HG03439 (cell line): Measurements from ENCODE around the gene IGFBP1.
"Not testable (repeated sequence)": the region's sequence is repeated elsewhere in the genome, so short reads cannot be mapped to it uniquely, and the experiment has no call there.

Experiments
- ATAC-seq: cut with Tn5 transposase; IDR thresholded peaks from one replicate; pipeline ENCODE4 v1.9.1; 2021; ENCODE audit warnings: mild to moderate bottlenecking, moderate library complexity; ENCODE audit not compliant: unreplicated experiment

Gene IGFBP1

DNA sequence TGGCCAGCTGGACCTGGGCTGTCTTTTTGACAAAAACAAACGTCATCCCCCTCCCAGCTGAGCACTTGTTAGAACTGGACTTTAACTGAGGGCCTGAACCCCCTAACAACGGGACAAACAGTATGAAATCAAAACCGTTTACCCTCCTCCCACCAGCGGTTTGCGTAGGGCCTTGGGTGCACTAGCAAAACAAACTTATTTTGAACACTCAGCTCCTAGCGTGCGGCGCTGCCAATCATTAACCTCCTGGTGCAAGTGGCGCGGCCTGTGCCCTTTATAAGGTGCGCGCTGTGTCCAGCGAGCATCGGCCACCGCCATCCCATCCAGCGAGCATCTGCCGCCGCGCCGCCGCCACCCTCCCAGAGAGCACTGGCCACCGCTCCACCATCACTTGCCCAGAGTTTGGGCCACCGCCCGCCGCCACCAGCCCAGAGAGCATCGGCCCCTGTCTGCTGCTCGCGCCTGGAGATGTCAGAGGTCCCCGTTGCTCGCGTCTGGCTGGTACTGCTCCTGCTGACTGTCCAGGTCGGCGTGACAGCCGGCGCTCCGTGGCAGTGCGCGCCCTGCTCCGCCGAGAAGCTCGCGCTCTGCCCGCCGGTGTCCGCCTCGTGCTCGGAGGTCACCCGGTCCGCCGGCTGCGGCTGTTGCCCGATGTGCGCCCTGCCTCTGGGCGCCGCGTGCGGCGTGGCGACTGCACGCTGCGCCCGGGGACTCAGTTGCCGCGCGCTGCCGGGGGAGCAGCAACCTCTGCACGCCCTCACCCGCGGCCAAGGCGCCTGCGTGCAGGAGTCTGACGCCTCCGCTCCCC lies at the start of gene IGFBP1:
TSS of gene IGFBP1 (plus strand) at position 304 of the 808 bp plus-strand sequence. CDS start at position 469, 165 bp downstream.
- no peak for ATAC-seq

DNA sequence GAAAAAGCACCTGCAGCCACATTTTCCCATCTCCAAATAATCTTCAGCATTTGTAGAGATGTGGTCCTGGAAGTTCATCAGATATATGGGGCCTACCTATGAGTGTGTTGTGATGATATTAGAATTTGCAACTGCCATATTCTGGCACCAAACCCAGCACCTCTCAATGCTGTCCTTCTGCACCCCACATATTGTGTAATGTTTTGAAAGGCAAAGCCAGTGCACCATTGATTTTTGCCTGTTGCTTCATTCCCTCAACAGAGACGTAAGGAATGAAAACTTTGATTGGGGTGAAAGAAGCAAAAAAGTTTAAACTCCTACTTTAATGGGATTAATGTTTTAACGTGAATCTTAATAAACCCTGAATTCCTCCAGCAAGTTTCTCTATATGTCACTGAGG lies 49.4 kb upstream of the IGFBP1 start:
- ATAC-seq: not testable (repeated sequence)

GRCh38 chr7:45841926-45842717 lies 46.2 kb upstream of the IGFBP1 start:
- not testable (repeated sequence) for ATAC-seq

DNA sequence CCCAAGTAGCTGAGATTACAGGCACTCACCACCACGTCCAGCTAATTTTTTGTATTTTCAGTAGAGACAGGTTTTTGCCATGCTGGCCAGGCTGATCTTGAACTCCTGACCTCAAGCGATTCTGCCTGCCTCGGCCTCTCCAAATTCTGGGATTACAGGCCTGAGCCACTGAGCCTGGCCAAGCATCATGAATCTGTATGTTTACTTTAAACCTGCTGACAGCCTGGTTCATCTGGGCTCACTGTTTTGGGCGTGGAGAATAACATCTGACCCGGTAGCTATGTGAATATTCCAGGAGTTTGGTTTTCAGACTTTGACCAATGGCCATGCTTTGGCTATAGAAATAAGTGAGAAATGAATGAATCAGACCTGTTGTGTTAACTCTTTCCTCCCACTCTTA lies 41.8 kb upstream of the IGFBP1 start:
- ATAC-seq: not testable (repeated sequence)

DNA sequence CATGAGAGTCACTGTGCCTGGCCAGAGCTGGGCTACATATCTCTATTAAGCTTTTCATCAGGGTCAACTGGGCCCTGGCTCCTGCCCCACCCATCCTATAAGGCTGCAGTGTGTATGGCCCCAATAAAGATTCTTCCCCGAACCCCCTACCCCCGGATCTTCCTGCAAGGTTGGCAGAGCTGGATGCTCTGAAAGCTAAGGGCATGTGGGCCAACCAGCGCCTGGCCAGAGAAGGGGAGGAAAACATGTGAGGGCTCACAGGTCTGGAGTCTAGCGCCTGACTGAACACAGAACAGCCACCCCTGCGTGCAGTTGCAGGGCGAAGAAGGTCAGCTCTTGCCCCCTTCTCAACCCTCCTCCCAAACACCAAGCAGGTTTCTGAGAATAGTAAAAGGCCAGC lies 39.6 kb upstream of the IGFBP1 start:
- not testable (repeated sequence) for ATAC-seq

DNA sequence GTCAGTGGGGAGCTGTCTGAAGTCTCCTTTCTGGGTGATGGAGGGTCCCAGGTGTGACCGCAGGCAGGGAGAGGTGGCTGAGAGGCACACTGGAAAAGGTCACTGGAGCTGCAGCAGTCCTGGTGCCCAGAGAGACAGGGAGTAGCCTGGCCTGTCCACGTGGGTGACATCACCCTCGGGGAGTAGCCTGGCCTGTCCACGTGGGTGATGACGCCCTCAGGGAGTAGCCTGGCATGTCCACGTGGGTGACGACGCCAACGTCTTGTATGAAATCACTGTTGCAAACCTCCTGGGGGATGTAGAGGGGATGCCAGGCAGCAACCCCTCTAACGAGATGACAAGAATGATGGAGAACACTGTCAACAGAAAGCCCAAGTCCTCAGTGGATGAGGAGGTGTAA lies 35.3 kb upstream of the IGFBP1 start:
- ATAC-seq: not testable (repeated sequence)

DNA sequence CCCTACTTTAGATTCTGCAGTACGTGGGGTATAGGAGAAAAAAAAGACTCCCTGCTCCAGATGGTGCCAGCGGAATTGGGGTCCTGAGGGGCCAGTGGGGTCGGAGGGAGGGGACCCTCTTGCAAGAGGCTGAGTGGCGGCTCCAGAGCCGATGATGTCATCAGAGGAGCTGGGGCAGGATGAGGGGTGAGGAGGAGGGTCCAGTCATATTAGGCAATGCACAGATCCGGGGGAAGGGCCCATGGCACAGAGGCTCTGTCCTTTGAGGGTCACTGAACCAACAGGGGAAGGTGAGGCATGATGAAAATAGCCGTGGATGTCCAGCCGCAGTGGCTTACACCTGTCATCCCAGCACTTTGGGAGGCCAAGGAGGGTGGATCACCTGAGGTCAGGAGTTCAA lies 34.8 kb upstream of the IGFBP1 start:
- not testable (repeated sequence) for ATAC-seq

- ATAC-seq: not testable (repeated sequence)
These were observed 32.6 kb upstream of the IGFBP1 start for GRCh38 chr7:45855680-45856079.

DNA sequence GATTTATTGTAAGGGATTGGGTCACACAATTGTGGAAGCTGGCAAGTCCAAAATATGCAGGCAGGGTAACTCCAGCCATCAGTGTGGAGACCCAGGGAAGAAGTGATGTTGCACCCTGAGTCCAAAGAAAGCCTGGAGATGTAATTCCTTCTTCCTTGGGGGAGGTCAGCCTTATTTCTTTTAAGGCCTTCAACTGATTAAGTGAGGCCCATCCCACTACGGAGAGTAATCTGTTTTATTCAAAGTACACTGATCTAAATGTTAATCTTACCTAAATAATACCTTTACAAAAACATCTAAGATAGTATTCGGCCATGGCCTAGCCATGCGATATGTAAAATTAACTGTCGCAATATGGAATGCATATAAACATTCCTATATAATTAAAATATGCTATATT lies 31.4 kb upstream of the IGFBP1 start:
- ATAC-seq: not testable (repeated sequence)

DNA sequence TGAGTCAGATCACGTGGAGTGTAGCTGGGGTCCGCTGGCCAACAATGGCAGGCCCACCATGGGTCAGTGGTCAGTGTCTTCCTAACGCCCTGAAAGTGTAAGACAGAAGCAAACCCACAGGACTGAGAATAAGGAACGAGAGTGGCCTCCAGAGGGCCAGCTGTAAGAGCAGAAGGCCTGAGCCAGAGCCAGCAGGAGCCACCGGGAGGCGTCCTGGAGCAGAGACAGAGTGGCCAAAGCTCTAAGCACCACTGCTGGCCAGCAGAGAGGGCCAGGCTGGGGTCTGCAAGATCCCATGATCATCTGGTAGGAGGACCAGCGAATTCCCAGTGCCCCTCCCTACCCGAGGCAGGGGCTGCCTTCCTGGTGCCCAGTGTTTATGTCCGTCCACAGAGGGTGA lies 24.6 kb upstream of the IGFBP1 start:
- ATAC-seq: no peak

GRCh38 chr7:45865594-45866410 lies 22.5 kb upstream of the IGFBP1 start:
- ATAC-seq: no peak

GRCh38 chr7:45867471-45867870 lies 20.8 kb upstream of the IGFBP1 start:
- ATAC-seq: no peak

GRCh38 chr7:45869426-45869825 lies 18.9 kb upstream of the IGFBP1 start:
- no peak for ATAC-seq

DNA sequence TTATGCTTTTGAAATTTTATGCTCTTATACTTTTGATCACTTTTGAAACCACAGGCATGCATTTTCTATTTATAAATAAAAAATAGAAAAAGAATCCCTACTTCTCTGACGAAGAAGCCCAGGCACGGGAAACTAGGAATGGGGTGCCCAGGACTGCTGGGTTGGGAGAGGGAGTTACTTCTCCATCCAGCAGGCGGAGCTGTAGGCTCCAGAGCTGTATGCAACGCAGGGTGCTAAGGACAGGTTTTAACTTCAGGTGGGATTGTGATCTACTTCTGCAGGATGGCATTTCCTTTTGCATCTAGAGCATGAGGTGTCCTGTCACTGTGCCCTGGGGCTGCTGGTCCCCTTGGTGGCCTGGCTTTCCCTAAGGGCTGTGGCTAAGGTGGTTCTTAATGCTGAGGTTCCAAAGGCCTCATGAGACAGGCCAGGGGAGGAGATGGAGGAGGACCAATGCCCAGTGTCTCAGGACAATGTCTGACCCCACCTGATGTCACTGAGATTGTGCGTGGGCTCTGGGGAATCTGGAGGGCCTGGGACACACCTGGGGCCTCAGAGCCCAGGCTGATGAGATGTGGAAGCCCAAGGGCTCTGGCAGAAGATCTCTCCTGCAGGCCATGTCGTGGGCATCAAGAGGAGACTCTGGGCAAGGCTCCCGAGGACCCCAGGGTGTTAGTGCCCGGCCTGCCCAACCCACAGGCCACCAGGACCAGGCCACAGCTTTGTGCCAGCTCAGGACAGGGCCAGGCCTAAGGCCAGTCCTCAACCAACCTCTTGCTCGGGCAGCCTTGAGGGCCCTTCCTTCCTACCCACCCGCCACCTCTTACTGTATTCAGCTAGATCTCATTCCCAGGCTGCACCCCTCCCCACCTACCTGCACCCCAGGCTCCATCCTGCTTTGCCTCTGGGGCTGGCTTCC lies 15.9 kb upstream of the IGFBP1 start:
- ATAC-seq: no peak

DNA sequence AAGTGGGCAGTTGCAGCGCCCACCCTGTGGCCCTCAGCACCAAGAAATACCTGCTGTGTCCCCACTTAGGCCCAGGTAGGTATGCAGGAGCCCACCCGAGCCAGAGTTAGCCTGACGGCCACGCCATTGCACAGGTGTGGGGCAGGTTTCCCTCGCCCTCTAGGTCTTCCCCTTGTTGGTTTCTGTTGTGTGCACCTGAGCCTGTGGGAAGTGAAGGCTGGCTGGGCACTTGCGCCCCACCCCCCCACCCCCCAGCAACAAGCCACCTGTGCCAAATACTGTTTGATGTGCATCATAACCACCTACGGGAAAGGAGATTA lies 15.3 kb upstream of the IGFBP1 start, which contains the start of gene CCDC201:
TSS of gene CCDC201 (minus strand) at position 48 of the 320 bp plus-strand sequence. CDS start 75 bp downstream, outside the sequence.
- ATAC-seq: no peak

DNA sequence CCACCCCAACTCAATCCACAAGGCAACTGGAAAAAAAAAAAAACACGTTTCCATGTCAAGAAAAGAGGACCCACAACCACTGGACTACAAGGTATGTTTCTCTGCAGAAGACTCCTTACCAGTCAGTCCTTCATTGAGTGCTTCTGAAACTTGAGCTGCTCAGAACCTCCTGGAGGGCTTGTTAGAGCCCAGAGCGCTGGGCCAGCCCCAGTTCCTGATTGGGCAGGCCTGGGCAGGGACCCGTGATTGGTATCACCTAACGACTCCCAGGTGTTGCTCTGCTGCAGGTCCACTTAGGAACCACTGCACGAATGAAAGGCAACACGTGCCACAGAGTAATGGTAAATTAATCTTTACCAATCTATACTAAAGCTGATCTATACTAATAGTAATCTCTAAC lies 14.9 kb upstream of the IGFBP1 start:
- no peak for ATAC-seq

DNA sequence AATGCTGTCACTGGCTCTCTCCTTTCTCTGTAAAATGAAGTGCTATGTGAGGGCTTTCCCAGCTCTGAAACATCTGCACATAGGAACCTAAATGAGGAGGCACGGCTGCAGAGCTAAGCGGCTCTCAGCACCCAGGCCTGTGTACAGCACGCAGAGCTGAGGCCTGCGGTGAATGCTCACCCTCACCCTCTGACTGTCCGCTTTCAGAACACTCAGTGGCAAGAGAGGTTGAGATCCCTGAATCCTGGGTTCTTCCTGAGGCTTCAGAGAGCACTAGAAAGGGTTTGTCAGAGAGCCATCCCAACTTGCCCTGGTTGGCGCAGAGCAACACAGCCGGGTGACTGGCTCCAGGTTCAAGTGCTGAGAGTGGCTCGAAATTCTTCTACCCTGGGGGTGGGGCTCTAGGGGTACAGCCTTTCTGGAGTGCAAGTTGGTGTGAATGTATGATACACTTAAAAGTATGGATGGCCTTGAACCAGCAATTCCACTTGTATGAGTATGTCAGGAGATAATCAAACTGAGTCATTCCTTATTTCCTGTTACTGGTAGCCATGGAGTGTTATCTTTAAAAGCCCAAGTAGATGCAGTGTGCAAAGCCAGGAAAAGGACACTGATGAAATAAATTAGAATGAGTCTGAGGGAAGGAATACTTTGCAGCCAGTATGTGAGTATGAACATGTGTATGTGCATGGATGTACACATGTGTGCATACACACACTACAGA lies 13.7 kb upstream of the IGFBP1 start:
- ATAC-seq: no peak

DNA sequence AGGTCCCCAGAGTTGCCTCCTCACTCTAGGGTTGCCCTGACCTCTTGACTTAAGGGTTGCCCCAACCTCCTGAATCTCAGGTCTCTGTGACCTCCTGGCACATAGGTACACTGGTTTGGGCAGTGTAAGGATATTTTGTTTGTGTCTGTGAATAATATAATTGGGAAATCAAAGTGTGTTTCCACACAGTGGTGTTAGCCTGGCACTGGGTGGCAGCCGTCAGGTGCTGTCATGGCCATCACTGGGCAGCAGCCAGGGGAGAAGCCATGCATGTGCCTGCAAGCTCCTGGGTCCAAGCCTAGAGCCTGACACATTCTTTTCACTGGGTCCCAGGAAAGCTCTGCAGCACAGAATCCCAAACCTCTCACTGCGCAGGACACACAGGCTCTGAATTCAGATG lies 11.8 kb upstream of the IGFBP1 start:
- ATAC-seq: no peak

- ATAC-seq: no peak
These were observed 9.7 kb upstream of the IGFBP1 start for GRCh38 chr7:45878457-45879144.
